Measurements from ENCODE around the gene AQP5.

The AQP5 gene

DNA sequence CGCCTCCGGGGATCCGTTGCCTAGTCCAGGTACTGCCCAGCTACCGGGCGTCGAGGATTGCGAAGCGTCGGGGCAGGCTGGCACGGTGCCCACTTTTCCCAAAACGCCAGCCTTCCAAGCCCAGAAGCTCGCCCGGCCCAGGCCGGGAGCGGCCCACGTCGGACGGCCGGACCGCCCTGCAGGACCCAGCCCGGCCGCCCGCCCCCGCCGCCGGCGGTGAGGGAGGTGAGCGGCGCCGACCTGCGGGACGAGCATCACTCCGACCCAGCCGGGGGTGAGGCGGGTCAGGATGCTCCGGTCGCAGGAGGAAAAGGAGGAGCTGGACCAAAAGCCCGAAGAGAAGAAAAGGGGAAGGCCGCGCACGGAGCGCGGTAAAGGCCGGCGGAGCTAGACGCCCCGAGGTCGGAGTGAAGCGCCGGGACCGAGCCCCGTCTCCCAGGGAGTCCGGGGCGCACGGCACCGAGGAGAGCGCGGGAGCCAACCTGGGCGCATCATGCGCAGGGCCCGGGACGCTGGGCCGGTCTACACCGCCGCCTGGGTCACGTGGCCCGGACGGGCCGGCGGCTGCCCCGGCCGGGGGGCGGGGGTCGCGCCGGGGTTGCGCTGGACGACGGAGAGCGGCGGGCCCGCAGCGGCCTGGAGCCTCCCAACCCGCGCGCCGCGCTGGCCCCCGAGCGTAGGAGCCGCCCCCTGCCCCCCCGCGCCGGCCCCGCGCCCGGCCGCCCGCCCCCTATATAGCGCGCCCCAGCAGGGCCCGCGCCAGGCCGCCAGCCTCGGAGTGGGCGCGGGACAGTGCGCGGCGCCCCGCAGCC is at the start of gene AQP5:
TSS of gene AQP5 (plus strand) at position 762 of the 812 bp plus-strand sequence. CDS start 146 bp downstream, outside the sequence.
- in situ Hi-C loops (cut with MboI; ENCODE audit: low sequenced_read_pairs) = loop anchor here (25.0 kb wide), 1 partner anchor 101 kb away; the partner anchor contains the start of gene ASIC1

DNA sequence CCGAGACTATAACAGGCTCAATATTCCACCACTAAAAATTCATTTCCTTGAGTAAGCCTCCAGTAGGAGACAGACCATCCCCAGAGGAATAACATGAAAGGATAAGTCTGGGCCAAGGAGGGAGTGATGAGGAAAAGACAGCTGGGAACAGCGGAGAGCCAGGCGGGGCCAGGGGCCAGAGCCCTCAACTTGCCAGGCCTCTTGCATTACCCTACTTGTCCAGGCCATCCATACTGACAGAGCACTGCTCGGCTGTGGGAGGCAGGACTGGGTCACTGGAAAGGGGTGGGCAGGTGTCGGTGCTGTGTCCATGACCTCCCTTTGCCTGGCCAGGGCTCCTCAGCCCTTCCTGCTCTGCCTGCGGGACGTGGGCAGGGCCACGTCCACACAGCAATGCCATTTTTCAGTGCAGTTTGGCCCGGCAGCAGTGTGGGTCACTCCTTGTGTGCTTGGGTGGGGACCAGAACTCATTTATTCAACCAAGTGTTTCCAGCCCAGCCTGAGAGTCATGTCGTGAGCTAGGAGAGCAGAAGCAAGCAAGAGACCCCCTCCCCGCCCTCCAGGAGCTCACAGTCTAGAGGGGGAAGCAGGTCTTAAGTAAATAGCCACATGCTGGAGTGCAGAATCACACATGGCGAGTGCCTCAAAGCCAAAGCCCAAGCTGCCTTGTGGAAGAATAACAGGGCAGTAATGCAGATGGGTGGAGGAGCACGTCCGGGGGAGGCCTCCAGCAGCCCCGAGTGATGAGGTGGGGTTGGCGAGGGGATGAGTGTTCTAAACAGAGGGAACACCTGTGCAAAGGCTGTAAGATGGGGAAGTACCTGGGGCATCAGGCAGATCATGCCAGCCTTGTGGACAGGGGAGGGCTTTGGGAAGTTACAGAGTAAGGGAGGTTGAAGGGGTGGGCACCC is 49.1 kb upstream of the AQP5 start:
- in situ Hi-C loops (cut with MboI; ENCODE audit: low sequenced_read_pairs) = no loop called here

DNA sequence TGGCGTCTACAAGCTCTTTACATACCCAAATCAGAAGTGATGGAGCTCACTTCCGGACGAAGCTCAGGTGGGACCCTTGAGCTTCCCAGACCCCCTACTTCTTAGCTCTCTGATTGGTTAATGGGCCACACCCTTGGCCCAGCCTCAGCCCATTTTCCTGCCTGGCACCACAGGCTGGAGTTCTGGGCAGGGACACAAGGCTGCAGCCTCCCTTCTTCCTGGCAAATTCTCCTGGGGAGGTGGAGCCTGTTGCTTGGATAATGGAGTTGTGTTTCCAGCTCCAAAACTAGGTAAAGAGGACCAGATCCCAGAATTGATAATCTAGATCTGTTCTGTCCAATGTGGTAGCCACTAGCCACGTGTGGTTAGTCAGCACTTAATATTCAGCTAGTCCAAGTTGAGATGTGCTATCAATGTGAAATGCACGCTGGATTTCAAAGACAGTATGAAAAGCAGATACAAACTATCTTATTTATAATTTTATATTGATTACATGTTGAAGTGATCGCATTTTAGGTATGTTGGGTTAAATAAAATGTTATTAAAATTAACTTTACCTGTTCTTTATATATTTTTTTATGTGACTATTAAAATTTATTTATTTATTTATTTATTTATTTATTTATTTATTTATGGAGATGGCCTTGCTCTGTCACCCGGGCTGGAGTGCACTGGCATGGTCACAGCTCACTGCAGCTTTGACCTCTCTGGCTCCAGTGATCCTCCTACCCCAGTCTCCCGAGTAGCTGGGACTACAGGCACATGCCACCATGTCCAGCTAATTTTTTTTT is 45.3 kb upstream of the AQP5 start:
- in situ Hi-C loops (cut with MboI; ENCODE audit: low sequenced_read_pairs) = no loop called here

DNA sequence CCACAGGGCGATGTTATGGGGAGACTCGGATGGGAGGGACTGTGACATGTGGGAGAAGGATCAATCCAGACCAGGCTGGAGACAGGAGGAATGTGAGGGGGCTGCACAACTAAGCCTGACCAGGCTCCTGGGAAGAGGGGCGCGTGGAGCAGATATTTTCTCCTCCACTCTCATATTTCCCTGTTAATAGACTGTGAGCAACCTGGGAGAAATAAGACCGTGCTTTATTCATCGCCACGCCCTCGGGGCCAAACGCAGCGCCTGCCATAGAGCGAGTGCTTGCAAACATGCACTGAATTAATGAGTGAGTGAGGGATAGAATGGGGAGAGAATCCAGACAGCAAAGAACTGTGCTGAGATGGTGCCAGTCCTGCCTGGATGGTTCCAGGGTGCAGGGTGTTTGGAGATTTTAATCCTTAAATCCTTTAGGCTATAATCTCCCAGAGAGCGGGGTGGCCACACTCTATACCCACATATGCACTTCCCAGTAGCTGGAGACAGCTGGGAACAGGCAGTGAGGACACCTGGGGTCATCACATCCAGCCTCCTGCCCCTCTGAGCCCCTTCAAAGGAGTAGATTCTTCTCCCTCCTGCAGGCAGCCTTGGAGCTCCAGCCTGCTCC is 44.4 kb upstream of the AQP5 start:
- in situ Hi-C loops (cut with MboI; ENCODE audit: low sequenced_read_pairs) = no loop called here

DNA sequence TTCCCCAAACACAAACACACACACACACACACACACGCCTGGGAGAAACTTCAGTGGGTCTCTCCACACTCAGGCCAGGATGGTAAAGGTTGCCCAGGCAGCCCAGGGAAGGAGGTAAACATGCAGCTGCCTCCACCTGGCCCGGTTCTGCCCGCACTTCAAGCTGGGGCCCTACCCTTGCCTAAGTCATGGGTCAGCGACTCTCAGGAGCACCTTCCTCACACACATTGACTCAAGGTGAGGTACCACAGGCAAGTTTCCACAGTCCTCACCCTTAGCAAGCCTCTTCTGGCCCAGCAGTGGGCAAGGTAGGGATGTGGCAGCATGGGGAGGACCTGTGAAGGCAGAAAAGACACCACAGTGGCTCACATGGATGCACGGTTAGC is 43.9 kb upstream of the AQP5 start:
- in situ Hi-C loops (cut with MboI; ENCODE audit: low sequenced_read_pairs) = no loop called here

DNA sequence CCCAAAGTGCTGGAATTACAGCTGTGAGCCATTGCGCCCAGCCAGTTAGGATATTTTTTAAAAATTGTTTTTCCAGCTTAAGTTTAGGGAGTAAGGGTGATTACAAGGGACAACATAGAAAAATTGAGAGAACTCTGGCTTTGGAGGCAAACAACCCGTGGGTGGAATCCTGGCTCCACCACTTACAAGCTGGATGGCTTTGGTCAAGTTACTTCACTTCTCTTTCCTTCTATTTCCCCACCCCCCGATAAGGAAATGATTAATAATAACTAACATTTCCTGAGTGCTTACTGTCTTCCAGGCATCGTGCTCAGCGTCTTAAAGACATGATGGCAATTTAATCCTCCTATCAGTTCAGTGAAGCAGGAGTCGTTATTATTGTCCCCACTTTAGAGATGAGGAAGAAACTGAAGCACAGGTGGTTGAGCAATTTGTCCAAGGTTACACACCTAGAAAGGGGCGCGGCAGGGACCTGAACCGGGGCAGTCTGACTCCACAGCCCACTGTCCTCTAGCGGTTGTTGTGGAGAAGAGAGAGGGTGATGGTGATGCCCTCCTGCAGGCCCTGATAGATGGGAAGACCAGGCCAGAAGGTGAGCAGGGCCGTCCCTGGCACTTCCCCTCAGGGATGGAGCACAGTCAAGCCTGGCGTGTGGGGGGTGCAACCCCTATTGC is 41.3 kb upstream of the AQP5 start:
- in situ Hi-C loops (cut with MboI; ENCODE audit: low sequenced_read_pairs) = no loop called here

DNA sequence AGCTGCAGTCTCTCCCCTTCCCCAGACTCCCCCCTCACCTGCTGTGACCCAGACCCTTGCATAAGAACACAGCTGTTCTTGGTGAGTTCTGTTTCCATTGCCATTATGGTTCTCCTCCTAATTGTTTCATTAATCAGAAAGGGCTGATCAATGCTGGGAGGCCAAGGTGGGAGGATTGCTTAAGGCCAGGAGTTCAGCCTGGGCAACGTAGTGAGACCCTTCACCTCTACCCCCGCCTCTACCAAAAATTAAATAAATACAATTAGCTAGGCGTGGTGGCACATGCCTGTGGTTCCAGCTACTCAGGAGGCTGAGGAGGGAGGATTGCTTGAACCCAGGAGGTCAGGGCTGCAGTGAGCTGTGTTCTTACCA is 40.8 kb upstream of the AQP5 start:
- in situ Hi-C loops (cut with MboI; ENCODE audit: low sequenced_read_pairs) = no loop called here

DNA sequence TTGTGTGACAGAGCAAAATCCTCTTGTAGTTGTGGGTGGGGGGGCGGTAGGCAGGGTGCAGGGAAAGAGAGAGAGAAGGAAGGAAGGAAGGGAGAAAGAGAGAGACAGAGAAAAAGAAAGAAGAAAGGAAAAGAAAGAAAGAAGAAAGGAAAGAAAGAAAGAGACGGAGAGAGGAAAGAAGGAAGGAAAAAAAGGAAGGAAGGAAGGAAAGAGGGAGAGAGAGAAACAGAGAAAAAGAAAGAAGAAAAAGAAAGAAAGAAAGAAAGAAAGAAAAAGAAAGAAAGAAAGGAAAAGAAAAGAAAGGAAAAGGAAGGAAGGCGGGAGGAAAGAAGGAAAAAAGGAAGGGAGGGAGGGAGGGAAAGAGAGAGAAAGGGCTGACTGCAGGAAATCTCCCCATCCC is 40.4 kb upstream of the AQP5 start:
- in situ Hi-C loops (cut with MboI; ENCODE audit: low sequenced_read_pairs) = no loop called here

DNA sequence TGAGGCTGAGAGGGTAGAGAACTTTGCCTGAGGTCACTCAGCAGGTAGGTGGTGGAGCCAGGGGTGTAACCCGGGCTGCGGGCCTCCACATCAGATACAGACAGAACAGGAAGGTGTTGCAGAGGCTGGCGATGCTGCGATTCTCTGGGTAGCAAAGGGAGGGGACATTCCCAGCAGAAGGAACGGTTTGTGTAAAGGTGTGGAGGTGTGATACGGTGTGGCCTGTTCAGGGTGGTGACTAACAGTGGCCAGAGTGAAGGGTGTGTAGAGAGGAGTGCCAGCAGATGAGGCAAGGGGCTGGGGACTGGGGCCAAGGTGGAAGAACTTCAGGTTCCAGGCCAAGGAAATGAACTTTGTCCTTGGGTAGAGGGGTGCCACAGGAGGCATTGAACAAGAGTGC is 39.7 kb upstream of the AQP5 start:
- in situ Hi-C loops (cut with MboI; ENCODE audit: low sequenced_read_pairs) = no loop called here

DNA sequence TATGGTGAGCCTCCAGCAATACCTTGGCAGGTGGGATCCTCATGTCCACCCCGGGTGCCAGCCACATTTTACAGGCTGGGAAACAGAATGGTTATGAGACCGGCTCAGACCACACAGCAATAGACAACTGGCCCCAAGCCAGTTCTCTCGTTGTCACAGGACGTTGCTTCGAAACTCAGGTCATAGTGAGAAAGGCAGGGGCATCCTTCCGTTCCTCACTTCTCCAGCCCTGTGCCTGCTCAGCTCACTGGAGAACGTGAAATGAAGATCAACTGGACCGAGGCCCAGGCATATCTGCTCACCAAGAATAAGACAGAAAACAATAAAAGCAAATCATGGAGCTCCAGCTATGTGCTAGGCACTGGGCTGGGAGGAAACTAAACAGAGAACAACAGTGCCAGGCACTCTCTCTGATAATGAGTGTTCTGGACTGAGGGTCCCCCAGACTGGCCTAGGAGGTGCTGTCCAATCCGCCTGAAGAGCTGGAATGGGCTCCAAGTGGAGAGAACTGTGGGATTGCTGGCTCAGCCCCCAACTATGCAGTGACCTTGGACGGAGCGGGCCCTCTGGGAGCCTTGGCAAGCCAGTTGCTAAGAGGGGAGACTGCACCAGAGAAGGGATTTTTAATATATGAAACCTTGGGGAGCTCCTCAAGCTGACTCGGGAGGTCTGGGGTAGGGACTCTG is 39.2 kb upstream of the AQP5 start:
- in situ Hi-C loops (cut with MboI; ENCODE audit: low sequenced_read_pairs) = no loop called here

DNA sequence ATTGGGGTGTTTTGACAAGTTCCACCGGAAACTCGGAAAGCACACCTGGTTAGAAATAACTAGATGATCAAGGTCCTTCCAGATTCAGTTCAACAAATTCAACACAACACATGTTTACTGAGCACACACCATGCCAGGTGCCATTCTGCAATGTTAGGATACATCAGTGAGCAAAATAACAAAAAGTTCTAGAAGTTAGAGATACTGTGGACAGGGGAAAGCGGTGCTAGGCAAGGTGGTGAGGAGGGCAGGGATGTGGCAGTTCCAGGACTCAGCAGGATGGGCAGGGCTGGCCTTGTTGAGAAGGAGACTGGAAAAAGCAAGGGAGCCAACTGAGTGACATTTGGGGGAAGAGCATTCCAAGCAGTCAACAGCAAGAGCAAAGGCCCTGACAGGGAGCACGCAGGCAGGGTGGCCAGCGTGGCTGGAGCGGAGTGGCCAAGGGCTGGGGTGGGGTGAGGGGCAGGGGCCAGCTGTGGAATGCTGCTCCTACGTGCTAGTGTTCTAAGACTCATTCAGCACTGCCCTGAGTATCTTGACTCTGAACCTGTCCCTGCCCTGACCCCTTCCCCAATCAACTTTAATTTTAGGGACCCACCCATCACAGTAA is 38.5 kb upstream of the AQP5 start:
- in situ Hi-C loops (cut with MboI; ENCODE audit: low sequenced_read_pairs) = no loop called here

DNA sequence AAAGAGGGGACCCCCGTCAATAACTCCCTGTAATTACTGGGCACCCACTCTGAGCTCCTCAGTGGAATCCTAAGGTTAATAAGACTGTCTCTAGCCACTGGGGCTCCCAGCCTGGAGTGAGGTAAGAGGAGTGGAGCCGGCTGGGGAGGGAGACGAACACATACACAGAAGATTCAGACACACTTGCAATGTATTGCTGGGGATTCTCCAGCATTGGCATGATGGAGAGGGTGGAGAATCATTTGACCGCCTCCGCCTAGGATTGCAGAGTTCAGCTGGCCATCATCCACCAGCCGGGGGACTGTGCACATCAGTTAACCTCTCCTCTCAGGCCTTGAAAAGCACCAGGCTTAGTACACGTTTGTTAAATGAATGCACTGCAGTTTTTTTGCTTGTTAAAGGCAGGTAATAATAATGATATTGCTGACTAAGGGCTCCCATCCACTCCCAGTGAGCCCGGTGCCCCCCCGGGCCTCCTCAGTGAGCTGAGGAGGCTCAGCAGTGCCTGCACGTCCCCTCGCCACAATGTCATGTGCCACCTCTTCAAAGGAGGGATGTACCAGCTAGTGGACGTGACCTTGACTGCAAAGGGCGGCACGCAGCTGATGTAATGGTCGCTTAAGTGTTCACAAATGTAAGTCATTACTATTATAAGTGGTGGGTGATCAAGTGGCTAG is 37.7 kb upstream of the AQP5 start:
- in situ Hi-C loops (cut with MboI; ENCODE audit: low sequenced_read_pairs) = no loop called here

DNA sequence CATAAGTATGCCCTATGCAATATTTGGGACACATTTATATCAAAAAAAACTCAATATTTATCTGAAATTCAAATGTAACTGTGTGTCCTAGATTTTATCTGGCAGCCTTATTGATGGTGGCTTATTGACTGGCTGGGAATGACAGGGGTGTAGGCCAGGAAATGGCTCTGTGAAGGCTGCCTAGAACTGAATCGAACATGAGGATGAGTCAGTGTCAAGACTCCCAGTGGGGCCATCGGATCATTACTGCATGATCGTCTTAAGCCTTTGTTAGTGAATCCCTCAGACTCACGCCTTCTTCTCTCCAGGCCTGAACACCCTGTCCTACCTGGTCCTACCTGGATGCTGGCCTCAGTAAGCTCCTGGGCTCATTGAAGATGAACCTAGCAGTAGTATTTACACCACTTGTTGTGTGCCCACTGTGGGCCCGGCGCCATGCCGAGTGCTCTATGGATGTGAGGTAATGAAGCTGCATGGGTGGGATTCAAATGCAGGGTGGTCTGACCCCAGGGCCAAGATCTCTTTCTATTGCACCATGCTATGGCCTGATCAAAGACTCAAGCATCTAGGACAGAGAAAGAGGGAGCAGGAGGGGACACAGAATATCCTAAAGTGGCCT is 36.9 kb upstream of the AQP5 start:
- in situ Hi-C loops (cut with MboI; ENCODE audit: low sequenced_read_pairs) = no loop called here

DNA sequence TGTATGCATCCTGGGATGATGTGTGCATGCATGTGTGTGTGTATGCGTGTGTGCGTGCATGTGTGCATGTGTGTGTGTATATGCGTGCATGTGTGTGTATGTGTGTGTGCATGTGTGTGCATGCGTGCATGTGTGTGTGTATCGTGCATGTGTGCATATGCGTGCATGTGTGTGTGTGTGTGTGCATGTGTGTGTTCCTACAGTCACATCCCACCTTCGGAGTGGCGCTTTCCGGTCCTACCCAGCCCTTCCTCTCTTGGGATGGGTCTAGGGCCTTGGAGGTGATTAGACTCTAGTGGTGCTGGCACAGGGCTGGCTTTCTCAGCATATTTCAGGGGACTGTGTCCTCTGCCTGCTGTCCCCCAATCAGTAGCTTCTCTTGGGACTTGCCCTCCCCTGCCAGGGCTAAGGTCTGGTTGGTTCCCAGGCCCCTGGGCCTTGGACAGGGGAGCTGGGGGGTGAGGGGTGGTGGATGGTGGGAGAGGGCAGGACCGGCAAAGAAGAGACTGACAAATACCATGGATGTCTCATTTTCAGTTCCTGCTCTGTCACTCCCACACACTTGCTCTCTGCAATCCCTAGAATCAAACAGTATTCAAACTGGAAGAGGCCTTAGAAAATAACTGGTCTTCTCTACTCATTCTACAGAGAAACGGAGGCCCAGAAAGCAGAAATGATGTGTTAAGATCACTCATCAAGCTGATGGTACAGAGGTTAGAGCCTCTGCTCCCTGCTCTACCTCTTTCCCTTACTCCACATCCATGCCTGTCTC is 36.1 kb upstream of the AQP5 start:
- in situ Hi-C loops (cut with MboI; ENCODE audit: low sequenced_read_pairs) = no loop called here

DNA sequence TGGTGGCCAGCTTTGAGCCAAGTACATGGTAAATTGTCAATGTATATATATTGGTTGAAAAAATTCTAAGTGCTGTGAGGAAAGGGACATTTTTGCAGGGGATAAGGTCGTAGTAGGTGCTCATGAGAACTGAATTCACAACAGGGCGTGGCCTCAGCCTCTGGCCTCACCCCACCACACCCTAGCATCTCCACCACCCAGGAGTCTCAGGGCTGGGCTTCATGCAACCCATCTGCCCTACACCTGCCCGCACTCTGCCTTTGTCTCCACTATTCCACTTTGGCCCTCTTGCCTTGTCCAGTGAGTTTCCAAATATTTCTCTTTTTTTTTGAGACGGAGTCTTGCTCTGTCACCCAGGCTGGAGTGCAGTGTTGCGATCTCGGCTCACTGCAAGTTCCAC is 33.2 kb upstream of the AQP5 start:
- in situ Hi-C loops (cut with MboI; ENCODE audit: low sequenced_read_pairs) = no loop called here

DNA sequence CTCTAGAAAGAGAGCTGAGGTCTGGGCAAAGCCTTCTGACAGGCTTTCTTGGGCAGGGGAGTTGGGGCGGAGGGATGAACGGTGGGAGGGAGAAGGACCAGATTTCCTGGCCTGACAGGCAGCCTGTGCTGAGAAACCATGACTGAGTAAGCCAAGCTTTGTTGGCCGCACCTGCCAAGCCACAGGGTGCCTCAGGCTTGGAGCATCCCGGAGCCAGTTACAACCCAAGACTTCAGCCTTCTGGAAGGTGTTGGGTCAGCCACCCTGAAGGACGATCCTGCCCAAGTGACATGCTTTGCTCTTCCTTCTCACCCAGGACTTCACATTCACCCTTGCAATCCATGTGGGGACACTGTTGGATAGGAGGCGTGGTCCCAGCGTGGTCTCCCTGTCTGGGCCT is 32.1 kb upstream of the AQP5 start:
- in situ Hi-C loops (cut with MboI; ENCODE audit: low sequenced_read_pairs) = no loop called here

DNA sequence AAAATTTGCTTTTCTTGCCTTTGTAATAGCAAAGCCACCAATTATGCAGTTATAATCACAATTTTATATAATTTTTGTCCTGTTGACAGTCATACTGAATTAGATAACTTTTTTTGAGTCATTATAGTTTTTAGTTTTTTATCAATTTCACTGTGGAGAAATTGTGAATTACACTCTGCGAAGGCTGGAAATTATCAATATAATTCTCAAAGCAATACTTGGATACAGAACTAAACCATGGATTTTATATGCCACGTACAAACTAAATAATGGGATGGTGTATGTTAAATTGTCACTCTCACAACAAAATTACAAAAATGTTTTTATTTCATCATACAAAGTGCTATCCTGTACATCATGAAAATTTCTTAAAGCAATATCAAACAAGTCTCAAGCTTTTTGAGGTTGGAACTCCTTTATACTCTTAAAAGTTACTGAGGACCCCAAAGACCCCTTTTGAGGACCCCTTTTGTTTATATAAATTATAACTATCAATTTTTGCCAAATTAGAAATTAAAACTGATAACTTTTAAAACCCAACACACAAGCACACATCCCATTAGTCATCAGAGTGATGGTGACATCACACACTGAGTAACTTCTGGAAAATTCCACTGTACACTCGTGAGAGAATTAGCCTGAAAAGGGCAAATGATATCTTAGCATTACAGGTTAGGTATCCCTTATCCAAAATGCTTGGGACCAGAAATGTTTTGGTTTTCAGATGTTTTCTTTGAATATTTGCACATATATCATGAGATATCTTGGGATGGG is 31.0 kb upstream of the AQP5 start:
- in situ Hi-C loops (cut with MboI; ENCODE audit: low sequenced_read_pairs) = no loop called here

All from HL-60/S4 (cell line).